GM19238 (cell line): ENCODE data around the gene ALOX5.
"Not testable (repeated sequence)": the region's sequence is repeated elsewhere in the genome, so short reads cannot be mapped to it uniquely, and the experiment has no call there.

Source experiments
- DNase-seq: peaks from one replicate; pipeline ENCODE4 v3.0.0; 2011; ENCODE audit warnings: low spot score; ENCODE audit not compliant: insufficient read length

Gene ALOX5

DNA sequence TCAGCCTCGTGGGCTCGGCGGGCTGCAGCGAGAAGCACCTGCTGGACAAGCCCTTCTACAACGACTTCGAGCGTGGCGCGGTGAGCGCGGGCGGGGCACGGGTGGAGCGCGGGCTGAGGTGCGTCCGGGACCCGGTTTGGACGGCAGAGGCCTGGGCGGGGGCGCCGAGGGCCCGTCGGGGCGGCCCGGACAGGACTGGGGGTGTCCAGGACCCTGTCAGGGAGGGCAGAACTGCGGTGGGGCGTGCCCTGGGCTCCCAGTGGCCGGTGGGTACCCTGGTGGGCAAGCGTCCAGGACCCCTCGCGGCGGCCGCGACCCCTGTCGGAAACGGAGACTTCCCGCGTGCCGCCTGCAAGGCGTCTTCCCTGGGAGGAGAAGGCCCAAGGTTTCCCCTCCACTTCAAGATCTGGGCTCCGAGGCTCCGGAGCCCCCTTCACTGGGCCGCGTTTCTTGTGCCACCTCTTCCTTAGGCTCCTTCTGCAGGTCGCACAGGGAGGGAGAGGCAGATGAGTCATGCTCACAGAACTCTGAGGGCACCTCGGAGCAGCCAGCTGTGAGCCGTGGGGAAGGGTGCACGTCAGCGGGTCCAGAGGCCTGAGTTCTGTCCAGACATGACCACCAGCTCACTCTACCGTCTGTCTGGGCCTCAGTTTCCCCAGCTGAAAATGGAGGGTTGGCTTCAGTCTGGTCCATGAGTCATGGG, 485 bp downstream of the ALOX5 start:
- DNase-seq, result no peak

DNA sequence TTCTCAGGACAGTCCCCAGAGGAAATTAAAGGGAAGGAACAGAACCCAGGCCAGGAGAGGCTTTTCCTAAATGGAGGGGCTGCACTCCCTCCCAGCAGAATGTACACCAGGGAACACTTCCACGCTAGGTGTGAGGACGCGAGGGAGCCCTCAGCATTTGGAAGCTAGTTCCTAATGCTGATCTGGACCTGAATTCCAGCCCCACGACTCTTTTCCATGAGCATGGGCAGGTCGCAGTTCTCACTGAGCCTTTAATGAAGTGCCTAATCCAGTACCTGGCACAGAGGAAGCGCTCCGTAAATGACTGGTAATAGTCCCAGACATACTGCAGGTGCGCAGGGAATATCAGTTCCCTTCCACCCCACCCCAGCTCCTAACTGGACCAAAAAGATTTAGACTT, 1.1 kb downstream of the ALOX5 start:
- DNase-seq, result no peak

DNA sequence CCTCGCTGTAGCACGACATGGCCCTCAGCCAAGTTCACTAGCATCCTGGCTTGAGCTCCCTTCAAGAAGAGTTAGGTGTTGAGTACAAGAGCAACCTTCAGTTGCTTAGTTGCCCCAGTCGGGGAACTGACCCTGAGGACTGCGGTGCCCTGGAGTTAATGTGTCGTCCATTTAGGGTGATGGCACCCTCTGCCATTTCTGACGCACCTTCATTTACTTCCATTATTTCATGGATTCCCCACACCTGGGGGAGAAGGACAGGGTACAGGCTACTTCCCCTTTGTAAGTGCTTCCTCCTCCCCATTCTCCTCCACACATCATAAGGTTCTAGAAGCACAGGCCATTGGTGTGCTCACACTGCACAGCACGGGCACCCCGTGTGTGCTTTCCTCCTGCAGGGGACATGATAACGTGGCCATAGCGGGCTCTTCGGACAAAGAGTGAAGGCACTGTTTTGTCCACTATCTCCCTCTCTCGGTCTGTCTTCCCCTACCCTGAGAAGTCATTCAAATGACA, 1.8 kb downstream of the ALOX5 start:
- no peak for DNase-seq

DNA sequence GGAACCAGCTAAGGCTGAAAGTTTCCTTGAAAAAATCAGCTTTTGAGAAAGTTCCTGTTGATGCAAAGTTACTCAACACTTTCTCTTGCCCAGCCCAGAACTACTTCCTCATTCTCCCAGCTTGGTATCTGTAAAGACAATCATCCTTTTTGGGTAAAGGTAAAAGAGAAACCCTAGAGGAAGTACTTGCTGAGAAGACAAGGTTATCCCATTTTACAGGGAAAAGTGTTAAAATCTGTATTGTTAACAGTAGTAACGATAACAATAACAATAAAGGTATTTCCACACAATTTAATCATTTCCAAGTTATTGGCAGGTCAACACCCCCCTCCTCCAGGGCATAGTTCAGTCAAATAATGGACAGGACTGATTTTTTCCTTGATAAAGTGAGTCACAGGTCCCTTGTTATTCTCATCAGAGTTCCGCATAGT, 2.4 kb downstream of the ALOX5 start:
- no peak for DNase-seq

DNA sequence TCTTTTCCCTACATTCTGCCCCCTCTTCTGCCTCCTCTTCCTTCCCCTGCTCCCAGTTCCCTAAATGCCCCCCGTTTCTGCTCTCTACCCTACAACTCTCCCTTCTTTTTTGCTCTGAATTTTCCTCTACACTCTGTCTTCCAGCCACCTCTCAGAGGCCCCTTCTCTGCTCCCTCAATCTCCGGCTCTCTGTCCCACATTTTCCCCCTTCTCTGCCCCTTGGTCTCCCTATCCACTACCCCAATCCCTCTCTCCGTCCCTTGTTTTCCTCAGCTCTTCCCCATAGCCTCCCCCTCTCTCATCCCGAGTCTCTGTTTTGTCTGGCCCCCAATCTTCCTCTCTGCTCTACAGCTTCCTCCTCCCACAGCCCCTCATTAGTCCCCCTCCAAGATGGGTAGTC, 3.3 kb downstream of the ALOX5 start:
- no peak for DNase-seq

DNA sequence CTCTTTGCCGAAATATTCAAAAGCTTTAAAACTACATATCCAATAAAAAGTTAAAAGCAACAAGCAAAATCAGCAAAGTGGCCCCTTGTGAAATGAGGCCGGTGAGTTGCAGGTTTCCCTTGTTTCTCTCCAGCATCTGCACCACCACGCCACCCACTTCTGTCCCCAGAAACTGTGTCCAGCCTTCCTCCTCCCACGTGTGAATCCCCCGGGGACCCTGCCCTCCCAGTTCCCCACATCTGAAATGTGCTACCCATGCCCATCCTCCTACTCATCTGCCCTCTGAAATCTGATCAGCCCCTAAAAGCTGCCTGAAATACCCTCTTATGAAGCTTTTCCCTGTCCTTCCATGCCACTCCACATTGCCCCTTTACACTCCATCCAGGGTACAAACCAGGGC, 3.8 kb downstream of the ALOX5 start:
- no peak for DNase-seq

DNA sequence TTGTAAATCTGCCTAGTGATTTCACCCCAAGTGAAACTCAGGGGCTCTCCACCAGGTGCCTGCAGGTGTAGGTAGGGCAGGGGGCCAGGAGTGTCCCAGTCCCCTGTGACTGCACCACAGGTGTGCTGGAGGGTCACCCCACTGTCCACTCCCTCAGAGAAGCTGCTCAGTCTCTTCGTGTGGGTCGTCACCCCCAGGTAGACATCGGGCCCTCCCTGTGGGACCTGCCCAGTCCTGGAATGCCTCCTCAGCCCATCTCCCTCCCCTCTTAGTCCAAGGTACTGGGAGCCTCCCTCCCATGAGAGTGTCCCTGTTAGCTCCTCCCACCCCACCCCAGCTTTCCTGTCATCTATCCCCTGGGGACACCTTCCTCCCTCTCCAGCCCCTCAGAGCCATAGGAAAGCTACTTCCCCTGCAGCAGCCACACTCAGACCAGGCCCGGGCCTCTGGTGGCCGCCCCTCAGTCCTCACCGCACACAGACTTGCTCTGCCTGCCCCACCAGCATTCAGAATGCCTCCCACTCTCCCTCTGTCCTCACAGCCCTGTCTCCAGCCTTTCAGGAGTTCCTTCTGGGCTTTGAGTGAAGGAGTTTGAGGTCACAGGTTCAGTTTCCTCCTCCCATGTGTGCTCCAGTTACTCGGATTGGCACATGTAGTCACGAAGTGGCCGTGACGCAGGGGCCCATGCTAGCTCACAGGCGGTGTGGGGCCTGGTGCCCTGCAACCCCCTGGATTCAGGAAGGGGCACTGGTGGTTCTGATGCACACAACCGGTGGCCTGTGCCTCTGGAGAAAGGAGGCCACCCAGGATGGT, 5.1 kb downstream of the ALOX5 start:
- no peak for DNase-seq

DNA sequence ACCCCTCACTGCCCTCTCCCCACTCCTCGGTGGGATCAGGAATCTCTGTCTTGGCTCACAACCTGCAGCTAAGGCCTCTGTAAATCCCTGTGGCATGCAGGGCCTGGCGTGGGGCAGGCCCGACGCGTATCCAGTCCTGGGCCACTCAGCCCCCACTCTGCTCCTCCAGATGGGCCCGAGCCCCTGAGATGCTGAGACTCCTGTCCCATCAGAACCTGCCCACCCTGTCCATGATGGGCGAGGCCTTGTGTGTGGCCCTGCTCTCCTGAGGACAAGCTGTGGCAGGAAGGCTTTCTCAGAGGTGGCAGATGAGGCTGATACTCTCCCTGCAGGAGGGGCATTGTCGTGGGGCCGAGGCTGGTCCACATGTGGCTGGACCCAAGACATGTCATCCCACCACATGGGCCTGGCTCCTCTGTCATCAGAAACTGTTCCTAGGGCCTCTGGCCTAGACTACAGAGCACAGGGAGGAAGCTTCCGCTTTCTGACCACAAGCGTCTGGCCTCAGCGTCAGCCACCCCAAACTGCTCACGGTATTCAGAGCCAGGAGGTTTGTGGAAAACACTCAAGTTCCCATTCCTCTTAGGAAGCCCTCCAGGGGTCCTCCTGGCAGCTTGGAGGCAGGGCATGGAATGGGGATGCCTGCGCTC, 6.0 kb downstream of the ALOX5 start:
- no peak for DNase-seq

DNA sequence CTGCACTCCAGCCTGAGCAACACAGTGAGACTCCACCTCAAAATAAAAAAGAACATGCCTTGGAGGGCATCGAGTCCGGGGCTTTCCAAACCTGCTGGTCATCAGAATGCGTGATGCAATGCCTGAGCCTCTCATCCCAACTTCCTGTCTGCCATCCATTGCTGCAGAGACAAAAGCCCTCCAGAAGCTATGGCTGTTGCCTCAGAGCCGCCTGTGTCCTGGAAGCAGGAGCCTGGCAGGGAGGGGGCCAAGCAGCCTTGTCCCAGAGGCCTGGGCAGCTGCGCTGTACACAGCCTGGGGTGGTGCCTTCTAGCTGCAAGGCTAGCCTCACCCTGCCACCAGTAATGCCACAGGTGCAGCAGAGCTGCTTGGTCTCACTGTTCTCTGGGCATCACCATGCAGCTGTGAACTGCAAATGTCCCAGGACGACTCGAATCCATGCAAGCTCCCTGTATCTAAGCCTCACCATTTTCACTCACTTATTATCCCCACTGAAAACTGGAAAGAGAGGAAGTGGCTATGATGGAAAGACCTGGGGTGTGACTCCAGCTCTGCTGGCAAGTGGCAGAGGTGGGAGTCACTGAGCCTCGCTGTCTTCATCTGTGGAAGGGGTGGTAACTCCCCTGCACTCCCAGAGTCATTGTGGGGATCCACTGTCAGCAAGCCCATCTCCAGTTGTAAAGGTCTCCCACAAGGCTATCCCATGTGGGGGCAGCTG, 7.0 kb downstream of the ALOX5 start:
- DNase-seq, result no peak

DNA sequence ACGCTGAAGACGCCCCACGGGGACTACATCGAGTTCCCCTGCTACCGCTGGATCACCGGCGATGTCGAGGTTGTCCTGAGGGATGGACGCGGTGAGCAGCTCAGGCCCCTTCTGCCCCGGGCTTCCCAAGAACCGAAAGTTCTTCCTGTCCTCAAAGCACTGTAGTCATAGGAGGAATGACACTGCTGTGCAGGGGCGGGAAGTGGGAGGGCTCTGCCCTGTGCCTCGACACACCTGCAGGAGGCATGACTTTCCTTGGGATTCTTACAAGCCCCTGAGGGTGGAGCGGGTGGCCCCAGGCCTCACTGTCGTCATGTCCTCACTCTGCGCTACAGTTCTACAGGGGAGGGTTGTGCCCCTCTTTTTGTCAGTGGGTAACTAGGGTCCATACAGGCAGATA, 8.6 kb downstream of the ALOX5 start:
- DNase-seq, result no peak

DNA sequence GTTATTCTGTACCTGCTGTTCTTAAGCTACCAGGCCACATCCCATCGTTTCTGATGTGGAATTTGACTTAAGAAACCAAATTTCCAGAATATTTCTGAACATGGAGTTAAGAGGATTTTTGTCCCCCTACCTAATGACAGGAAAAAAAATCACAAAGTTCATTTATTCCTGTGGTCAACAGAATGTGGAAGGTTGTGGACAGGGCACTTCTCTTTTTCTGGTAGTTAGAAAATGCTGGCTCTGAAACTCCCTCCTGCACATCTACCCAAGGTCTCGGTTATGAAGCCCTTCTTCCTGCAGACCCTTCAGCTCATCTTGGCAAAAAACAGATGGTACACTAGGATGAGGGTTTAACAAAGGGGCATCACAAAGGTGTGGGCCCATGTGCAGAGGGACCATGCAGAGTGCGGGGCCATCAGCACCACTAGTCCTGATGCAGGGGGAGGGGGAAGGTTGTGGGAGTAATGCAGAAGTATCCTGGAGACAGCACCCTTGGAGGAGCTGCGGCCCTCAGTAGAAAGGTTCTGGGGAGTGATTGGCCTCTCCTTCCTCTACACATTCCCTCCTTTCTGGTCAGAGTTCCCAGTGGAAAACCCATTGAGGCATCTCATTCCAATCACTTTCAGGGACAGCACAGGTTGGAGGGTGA, 9.8 kb downstream of the ALOX5 start:
- no peak for DNase-seq

DNA sequence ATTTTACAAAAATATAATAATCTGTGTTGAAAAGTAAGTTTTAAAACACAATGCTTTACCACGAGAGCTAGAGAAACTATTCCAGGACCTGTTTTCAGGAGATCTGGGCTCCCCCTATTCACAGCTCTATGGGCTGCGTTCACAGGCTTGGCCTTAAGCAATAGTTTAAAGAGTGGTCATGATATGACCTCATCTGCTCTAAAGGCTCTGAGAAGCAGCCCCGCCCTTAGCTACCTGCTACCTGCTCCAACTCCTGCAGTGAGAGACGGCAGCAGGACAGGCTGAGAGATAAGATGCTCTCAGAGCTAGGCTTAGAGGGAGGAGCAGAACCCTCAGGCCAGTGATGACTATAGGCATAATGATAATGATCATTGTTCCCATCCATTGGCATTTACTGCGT, 12.6 kb downstream of the ALOX5 start:
- no peak for DNase-seq

DNA sequence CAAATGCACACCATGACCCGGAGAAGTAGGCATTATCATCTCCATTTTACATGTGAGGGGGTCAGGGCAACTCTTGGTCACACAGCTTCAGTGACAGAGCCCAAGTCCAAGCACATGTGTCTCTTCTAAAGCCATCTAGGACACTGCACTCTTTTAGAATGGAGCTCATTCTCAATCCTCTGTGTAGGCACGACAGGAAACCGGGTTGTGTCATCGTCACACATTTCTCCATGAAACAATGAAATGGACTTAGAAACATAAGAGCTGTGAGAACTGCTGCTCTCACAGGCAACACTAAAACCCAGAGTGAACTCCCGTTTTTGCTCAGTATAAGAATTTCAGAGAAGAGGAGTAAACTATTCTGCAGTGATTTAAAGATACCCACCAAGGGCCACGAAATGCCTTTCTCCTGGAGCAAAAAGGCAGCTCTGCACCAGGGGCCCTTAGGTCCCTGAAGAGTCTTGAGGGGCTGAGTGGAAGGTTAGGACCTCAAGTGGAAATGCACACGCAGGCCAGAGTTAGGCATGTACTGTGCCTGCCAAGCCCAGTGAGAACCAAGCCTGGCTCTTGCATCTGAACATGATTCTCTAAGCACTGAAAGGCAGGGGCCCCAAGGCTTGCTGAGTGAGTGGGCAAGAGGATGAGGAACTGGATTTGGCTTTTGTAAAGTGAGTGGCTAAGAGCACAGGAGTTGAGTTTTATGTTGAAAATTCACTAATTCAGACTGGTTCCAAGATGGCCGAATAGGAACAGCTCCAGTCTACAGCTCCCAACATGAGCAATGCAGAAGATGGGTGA, 13.3 kb downstream of the ALOX5 start:
- no peak for DNase-seq

DNA sequence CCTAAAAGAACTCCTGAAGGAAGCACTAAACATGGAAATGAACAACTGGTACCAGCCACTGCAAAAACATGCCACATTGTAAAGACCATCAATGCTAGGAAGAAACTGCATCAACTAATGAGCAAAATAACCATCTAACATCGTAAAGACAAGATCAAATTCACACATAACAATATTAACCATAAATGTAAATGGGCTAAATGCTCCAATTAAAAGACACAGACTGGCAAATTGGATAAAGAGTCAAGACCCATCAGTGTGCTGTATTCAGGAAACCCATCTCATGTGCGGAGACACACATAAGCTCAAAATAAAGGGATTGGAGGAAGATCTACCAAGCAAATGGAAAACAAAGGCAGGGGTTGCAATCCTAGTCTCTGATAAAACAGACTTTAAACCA, 15.7 kb downstream of the ALOX5 start:
- DNase-seq, result not testable (repeated sequence)

DNA sequence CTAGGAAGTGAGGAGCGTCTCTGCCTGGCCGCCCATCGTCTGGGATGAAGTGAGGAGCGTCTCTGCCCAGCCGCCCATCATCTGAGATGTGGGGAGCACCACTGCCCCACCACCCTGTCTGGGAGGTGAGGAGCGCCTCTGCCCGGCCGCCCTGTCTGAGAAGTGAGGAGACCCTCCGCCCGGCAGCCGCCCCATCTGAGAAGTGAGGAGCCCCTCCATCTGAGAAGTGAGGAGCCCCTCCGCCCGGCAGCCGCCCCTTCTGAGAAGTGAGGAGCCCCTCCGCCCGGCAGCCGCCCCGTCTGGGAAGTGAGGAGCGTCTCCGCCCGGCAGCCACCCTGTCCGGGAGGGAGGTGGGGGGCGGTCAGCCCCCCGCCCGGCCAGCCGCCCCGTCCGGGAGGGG, 17.6 kb downstream of the ALOX5 start:
- not testable (repeated sequence) for DNase-seq

DNA sequence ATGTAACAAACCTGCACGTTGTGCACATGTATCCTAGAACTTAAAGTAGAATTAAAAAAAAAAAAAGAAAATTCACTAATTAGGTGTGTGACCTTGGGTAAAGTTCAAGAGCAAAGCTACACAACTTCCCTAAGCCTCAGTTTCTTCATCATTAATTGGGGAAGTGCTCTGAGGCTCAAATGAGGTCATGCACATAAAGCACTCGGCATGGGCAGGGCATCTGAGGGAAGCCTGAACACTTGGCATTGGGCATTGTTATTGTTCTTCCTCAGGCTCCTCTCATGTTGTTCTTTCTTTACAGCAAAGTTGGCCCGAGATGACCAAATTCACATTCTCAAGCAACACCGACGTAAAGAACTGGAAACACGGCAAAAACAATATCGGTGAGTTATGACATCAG, 21.5 kb downstream of the ALOX5 start:
- no peak for DNase-seq

DNA sequence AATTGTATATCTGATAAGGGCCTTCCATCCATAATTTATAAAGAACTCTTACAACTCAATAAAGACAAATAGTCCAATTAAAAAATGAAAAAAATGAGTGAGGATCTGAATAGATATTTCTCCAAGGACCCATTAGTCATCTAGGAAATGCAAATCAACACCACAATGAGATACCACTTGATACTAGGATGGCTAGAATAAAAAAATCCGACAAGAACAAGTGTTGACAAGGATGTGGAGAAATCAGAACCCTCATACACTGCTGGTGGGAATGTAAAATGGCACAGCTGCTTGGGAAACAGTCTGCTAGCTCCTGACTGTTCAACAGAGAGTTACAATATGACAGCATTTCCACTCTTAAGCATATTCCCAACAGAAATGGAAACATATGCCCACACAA, 24.6 kb downstream of the ALOX5 start:
- DNase-seq, result no peak

DNA sequence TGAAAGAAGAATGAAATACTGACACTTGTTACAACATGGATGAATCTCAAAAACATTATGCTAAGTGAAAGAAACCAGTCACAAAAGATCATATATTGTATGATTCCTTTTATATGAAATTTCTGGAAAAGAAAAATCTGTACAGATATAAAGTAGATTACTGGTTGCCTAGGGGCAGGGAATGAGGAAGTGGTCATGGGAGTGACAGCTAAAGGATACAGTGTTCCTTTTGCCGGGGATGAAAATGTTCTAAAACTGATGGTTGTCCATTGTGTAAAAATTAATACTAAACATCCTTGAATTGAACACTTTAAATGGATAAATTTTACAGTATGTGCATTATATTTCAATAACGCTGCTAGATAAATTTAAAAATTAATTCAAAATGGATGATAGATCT, 25.1 kb downstream of the ALOX5 start:
- DNase-seq, result no peak

DNA sequence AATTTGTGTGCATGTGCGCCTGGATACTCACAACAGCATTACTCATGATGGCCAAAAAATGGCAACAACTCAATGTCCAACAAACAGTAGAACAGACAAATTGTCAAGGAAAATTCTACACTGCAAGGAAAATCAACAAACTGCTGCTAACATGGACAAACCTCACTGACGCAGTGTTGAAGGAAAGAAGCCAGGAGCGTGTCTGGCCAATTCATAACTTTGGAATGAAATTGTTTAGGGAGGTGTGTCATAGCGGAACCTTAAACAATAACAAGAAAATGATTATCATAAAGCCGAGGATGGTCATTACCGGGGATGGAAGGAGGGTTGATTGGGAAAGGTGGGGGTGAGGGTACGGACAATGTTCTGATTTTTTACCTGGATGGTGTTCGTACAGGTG, 29.1 kb downstream of the ALOX5 start:
- no peak for DNase-seq

DNA sequence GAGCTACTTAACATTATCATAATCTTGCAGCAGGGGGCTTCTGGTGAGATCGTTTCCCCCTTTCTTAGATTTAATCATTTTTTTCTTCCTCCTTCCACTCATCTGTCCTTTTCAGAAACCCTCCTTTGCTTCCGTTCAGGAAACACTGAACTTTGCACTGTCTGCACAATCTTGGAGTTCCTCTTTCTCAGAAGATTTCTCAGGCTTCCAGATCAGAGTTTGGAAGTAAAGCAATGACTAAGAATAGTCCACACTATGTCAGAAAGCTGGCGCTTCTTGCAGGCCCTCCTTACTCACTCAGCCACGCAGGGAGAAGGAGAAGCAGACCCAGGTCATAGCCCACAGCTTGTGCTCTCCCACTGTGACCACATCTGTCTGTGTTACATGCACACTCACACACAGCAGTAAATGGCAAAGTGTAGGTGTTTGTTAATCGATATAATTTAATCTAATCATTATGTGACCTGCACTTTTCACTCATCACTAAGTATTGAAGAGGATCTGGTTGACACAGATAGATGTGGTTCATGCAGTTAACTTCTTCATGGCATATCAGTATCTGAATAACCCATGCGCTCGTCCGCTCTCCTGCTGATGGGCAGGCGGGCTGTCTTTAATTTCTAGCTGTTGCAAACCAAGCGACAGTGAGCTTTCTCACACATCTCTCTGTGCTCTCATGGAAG, 30.2 kb downstream of the ALOX5 start:
- no peak for DNase-seq
